Suprapubic skin (tissue), 4 donors: ENCODE data around the gene THY1. TPM values are rescaled to one million over a fixed set of nuclear protein-coding genes. Genes with fewer than 3 reads are reported as not detected.
A peak's percentile ranks its signal among the peaks of the same experiment; 100 is the strongest.

Experiments
- DNase-seq, 2 donors: peaks; one replicate each; pipeline ENCODE4 v3.0.0-alpha.2; 2019; ENCODE audit warnings: low spot score in 2 of 2
- H3K27ac ChIP-seq: fragments of 200-600 bp; sonication (generic); one replicate; pipeline ENCODE4 v1.5.1; 2019
- H3K27me3 ChIP-seq: fragments of 200-600 bp; sonication (generic); one replicate; pipeline ENCODE4 v1.5.1; 2019
- H3K36me3 ChIP-seq: fragments of 200-600 bp; sonication (generic); one replicate; pipeline ENCODE4 v1.5.1; 2019
- H3K4me1 ChIP-seq: fragments of 200-600 bp; sonication (generic); one replicate; pipeline ENCODE4 v1.5.1; 2019
- H3K4me3 ChIP-seq: fragments of 200-600 bp; sonication (generic); one replicate; pipeline ENCODE4 v1.5.1; 2019; ENCODE audit warnings: mild to moderate bottlenecking
- H3K9me3 ChIP-seq: fragments of 200-600 bp; sonication (generic); one replicate; pipeline ENCODE4 v1.5.1; 2019
- EP300 ChIP-seq: sonication (generic); formaldehyde crosslinking; IDR thresholded peaks from one replicate; pipeline ENCODE4 v1.6.1; 2017; ENCODE audit warnings: antibody characterized with exemption
- POLR2A ChIP-seq, 2 donors: fragments of 450-650 bp; IDR thresholded peaks; one replicate each; pipeline ENCODE4 v1.6.1; 2017; ENCODE audit warnings: antibody characterized with exemption in 2 of 2, mild to moderate bottlenecking in 2 of 2, moderate library complexity in 2 of 2
- POLR2AphosphoS5 ChIP-seq, 3 donors: sonication (generic); formaldehyde crosslinking; IDR thresholded peaks; one replicate each; pipeline ENCODE4 v1.6.1; 2017; ENCODE audit warnings: antibody characterized with exemption in 3 of 3
- WGBS: methylation state at CpG from one replicate; pipeline ENCODE4 v1.1.5; 2018; 5-methylcytosine and 5-hydroxymethylcytosine counted together
- total RNA-seq, 4 donors: library from RNA; depleted of rRNA; stranded (reverse); fragments of >200 nt; gene quantifications; one replicate each; pipeline ENCODE4 v1.1.0, GENCODE V29; 2016
- TF ChIP-seq, protein P1 (sequence below), 2 donors: fragments of 200-600 bp in 1 of 2; fragments of 450-650 bp in 1 of 2; sonication (generic) in 1 of 2; IDR thresholded peaks; one replicate each; pipeline ENCODE4 v1.5.1; 2016 to 2019; ENCODE audit warnings: antibody characterized with exemption in 2 of 2, mild to moderate bottlenecking in 1 of 2, moderate library complexity in 1 of 2

The THY1 gene
- total RNA-seq, 4 donors from 2014 or later, result 3.5 to 18.8 (median 6.9) TPM

DNA sequence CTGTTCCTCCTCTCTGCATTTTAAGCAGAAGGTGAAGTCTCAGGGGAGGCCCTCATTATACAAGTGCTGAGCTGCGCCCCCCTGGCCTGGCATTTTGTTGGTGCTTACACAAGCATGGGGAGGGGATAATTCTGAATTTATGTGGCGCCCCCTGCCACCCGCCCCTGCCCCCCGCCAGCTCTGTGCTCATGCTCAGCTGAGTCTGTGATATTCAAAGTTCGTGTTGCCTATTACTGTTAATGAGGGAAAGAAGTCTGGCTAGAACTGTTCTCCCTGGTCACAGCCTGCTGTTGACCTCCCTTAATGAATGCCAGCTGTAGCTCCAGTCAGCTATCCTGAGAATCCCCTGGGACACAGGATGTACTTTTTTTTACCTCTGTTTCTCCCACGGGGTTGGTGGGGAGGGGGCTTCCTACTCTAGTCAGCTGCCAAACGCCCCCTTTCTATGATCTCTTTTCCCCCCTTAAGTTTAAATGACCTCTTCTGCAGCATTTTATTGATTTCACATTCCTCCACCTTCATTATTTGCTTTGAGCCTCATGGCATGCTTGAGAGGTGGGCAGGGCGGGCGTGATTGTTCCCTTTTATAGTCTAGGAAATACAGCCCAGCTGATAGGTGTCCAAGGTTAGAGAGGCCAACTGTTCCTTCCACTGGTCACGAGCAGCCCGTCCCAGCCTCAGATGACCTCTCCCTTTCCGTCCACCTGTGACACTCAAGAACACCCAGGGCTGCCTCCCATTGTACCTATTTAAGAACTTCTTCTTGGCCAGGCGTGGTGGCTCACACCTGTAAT is 53.6 kb downstream of the THY1 start:
- TF ChIP-seq POLR2AphosphoS5 (IDR thresholded peaks at IDR 0.05), result no peak
- TF ChIP-seq, protein P1, sequence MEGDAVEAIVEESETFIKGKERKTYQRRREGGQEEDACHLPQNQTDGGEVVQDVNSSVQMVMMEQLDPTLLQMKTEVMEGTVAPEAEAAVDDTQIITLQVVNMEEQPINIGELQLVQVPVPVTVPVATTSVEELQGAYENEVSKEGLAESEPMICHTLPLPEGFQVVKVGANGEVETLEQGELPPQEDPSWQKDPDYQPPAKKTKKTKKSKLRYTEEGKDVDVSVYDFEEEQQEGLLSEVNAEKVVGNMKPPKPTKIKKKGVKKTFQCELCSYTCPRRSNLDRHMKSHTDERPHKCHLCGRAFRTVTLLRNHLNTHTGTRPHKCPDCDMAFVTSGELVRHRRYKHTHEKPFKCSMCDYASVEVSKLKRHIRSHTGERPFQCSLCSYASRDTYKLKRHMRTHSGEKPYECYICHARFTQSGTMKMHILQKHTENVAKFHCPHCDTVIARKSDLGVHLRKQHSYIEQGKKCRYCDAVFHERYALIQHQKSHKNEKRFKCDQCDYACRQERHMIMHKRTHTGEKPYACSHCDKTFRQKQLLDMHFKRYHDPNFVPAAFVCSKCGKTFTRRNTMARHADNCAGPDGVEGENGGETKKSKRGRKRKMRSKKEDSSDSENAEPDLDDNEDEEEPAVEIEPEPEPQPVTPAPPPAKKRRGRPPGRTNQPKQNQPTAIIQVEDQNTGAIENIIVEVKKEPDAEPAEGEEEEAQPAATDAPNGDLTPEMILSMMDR (IDR thresholded peaks at IDR 0.05), result no peak
- TF ChIP-seq POLR2A (IDR thresholded peaks at IDR 0.05), result no peak
- TF ChIP-seq EP300, result no peak
- Histone ChIP-seq H3K4me3 (no peak overlapping the region), H3K27me3 (peaks cover 21% of the 10 kb centered on the region), H3K27ac (no peak overlapping the region), H3K9me3 (no peaks in the 10 kb centered on the region), H3K4me1 (peaks cover 54% of the 10 kb centered on the region), H3K36me3 (no peaks in the 10 kb centered on the region)
- no peak for DNase-seq
- WGBS, result 78% methylated on average over 13 of the region's 13 CpGs

GRCh38 chr11:119368121-119369034 is 54.6 kb downstream of the THY1 start:
- peak in 1 of 2 donors; percentile 66 for DNase-seq
- Histone ChIP-seq H3K36me3 (no peaks in the 10 kb centered on the region), H3K4me1 (peaks cover 64% of the 10 kb centered on the region), H3K4me3 (no peak overlapping the region), H3K27ac (no peak overlapping the region), H3K9me3 (no peaks in the 10 kb centered on the region), H3K27me3 (peaks cover 30% of the 10 kb centered on the region)
- 53% methylated on average over 17 of the region's 17 CpGs for WGBS
- TF ChIP-seq, protein P1 (IDR thresholded peaks at IDR 0.05), result no peak
- TF ChIP-seq EP300 (no peak), POLR2A (IDR thresholded peaks at IDR 0.05) (no peak), POLR2AphosphoS5 (IDR thresholded peaks at IDR 0.05) (no peak)

DNA sequence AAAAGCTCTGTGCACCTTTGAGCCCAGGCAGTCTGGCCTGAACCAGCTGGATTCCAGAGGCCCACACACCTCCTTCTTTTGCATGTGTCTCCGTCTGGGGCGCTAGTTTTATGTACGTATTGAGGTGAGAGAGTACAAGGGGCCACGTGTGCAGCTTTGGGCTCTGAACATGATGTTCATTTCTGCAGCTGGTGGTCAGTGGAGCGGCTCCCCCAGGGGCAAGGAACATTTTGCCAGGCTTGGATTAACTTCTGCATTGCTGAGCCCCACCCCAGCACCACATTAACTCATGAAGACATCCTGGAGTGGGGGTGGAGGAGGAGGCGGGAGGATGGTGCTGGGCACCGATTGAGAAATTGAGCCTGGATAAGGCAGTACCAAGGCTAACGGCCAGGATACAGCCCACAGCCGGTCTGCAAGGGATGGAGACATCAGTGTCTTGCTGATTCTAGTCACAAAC is 55.3 kb downstream of the THY1 start:
- 67% methylated on average over 9 of the region's 9 CpGs for WGBS
- no peak for TF ChIP-seq POLR2A (IDR thresholded peaks at IDR 0.05)
- TF ChIP-seq EP300, result no peak
- TF ChIP-seq POLR2AphosphoS5 (IDR thresholded peaks at IDR 0.05), result no peak
- TF ChIP-seq, protein P1 (IDR thresholded peaks at IDR 0.05), result no peak
- H3K27me3 ChIP-seq, result peaks cover 30% of the 10 kb centered on the region
- no peak overlapping the region for H3K27ac ChIP-seq
- H3K36me3 ChIP-seq, result no peaks in the 10 kb centered on the region
- H3K9me3 ChIP-seq, result no peaks in the 10 kb centered on the region
- H3K4me1 ChIP-seq, result peaks cover 69% of the 10 kb centered on the region
- H3K4me3 ChIP-seq, result no peak overlapping the region
- no peak for DNase-seq

Other genes with a start within 250 kb of the THY1 start
- gene NHERF4, start 237.7 kb downstream of the THY1 start, total RNA-seq, result 1 to 10 TPM in 1 of 4 donors, under 1 TPM in 2, not detected in 1; 0.68 to 1.1 (median 0.87) TPM
- 10 to 100 TPM; 13.2 to 17.4 (median 17.2) TPM for gene CBL, start 216.8 kb downstream of the THY1 start, total RNA-seq
- gene MCAM, start 106.0 kb downstream of the THY1 start, total RNA-seq, result 100 to 1,000 TPM; 104 to 163 (median 124) TPM
- 10 to 100 TPM; 13.3 to 21.4 (median 15.4) TPM for gene RNF26, start 88.6 kb downstream of the THY1 start, total RNA-seq
- gene C1QTNF5, start 82.3 kb downstream of the THY1 start, total RNA-seq, result 1 to 10 TPM; 3.7 to 9.8 (median 4.9) TPM
- under 1 TPM in 1 of 4 donors, not detected in 3; 0.11 TPM for gene MFRP, start 76.5 kb downstream of the THY1 start, total RNA-seq
- 10 to 100 TPM in 3 of 4 donors, 1 to 10 TPM in 1; 5.9 to 25.4 (median 15.2) TPM for gene USP2, start 41.5 kb downstream of the THY1 start, total RNA-seq